Gastrocnemius medialis (tissue), 4 donors: Measurements from ENCODE around the gene SSNA1.

Experiments used
- POLR2A ChIP-seq, 2 donors: fragments of 450-650 bp; IDR thresholded peaks; one replicate each; pipeline ENCODE4 v1.6.1; 2017; ENCODE audit warnings: antibody characterized with exemption in 2 of 2, mild to moderate bottlenecking in 2 of 2, moderate library complexity in 2 of 2
- TF ChIP-seq, protein P1 (sequence below), 5 experiments: fragments of 450-650 bp in 3 of 5; fragments of 200-600 bp in 2 of 5; sonication (generic) in 2 of 5; IDR thresholded peaks in 4 of 5; conservative IDR thresholded peaks in 1 of 5; 1 replicate in 4 of 5; 2 replicates in 1 of 5; pipeline ENCODE4 v1.5.1; 2016 to 2019; ENCODE audit warnings: antibody characterized with exemption in 5 of 5, mild to moderate bottlenecking in 3 of 5, moderate library complexity in 3 of 5

DNA sequence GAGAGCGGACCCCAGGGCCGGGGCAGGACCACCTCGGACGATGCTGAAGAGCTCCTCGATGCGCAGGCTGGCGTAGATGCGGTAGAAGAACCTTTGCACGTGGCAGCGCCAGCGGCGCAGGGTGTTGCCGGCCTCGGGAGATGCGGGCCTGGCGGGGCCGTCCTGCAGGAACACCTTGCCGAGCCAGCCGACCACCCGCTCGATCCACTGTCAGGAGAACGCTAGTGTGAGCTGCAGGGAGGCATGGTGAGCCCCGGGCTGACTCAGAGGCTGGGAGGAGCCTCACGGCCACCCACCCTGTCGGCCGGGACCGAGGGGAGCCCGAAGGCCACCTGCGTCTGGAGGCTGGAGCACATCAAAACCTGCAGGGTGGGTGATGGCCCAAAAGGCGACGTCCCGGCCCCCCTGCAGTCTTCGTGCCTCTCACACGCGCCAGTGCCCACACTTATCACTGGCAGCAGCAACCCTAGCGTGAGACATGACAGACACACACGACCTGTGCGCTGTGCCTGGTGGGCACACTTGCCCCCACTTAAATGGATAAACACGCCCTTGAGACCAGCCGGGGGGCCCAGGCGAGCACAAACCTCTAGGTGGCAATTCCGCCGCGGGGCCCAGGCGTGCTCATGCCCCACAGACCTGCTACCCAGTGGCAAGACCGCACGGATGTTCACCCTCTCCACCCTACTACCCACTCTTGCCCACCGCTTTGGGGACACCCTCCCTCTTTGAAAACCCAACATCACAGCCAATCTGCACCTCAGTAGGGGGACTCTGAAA is 3.4 kb upstream of the SSNA1 start:
- TF ChIP-seq, protein P1, sequence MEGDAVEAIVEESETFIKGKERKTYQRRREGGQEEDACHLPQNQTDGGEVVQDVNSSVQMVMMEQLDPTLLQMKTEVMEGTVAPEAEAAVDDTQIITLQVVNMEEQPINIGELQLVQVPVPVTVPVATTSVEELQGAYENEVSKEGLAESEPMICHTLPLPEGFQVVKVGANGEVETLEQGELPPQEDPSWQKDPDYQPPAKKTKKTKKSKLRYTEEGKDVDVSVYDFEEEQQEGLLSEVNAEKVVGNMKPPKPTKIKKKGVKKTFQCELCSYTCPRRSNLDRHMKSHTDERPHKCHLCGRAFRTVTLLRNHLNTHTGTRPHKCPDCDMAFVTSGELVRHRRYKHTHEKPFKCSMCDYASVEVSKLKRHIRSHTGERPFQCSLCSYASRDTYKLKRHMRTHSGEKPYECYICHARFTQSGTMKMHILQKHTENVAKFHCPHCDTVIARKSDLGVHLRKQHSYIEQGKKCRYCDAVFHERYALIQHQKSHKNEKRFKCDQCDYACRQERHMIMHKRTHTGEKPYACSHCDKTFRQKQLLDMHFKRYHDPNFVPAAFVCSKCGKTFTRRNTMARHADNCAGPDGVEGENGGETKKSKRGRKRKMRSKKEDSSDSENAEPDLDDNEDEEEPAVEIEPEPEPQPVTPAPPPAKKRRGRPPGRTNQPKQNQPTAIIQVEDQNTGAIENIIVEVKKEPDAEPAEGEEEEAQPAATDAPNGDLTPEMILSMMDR (IDR thresholded peaks at IDR 0.05 in 4 of 5, conservative IDR thresholded peaks at IDR 0.05 in 1 of 5) = no peak
- no peak for TF ChIP-seq POLR2A (IDR thresholded peaks at IDR 0.05)
